Ectodermal cell (in vitro differentiated cells): ENCODE data around the gene APLP1.
"Not testable (repeated sequence)": the region's sequence is repeated elsewhere in the genome, so short reads cannot be mapped to it uniquely, and the experiment has no call there.

Experiments used
- H3K27ac ChIP-seq: 2 replicates; pipeline ENCODE4 v1.7.0; 2013; ENCODE audit warnings: mild to moderate bottlenecking, low read depth, low read length; ENCODE audit not compliant: insufficient read depth, poor library complexity, severe bottlenecking
- H3K27me3 ChIP-seq: 2 replicates; pipeline ENCODE4 v1.7.0; 2013; ENCODE audit warnings: mild to moderate bottlenecking, low read length; ENCODE audit not compliant: insufficient read depth, control insufficient read depth, poor library complexity, severe bottlenecking
- H3K36me3 ChIP-seq: one replicate; pipeline ENCODE4 v1.7.0; 2013; ENCODE audit warnings: low read length; ENCODE audit not compliant: control insufficient read depth, insufficient read depth
- H3K4me1 ChIP-seq: one replicate; pipeline ENCODE4 v1.7.0; 2013; ENCODE audit warnings: low read length; ENCODE audit not compliant: control insufficient read depth, insufficient read depth
- H3K4me3 ChIP-seq: 2 replicates; pipeline ENCODE4 v1.7.0; 2013; ENCODE audit warnings: low read depth, low read length, control low read depth; ENCODE audit not compliant: insufficient read depth
- H3K9me3 ChIP-seq: 2 replicates; pipeline ENCODE4 v1.7.0; 2013; ENCODE audit warnings: mild to moderate bottlenecking, low read length, moderate library complexity; ENCODE audit not compliant: control insufficient read depth
- WGBS, 2 experiments: methylation state at CpG; one replicate each; pipeline ENCODE4 v1.1.7; 2013; ENCODE audit warnings: missing lambda C conversion rate in 2 of 2; 5-methylcytosine and 5-hydroxymethylcytosine counted together

Gene APLP1

DNA sequence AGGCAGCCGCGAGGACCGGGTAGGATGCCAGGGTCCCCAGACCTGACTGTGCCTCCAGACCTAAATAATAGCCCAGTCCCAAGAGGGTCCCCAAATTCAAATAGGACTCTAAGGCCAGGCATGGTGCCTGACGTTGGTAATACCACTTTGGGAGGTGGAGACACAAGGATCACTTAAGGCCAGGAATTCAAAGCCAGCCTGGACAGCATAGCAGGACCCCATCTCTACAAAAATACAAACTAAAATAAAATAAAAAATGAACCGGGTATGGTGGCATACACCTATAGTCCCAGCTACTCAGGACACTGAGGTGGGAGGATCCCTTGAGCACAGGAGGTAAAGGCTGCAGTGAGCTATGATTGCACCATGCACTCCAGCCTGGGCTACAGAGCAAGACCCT lies 5.4 kb upstream of the APLP1 start:
- H3K4me3 ChIP-seq: no peak overlapping the region
- H3K4me1 ChIP-seq: peaks cover 27% of the 10 kb centered on the region
- no peak overlapping the region for H3K27ac ChIP-seq
- H3K27me3 ChIP-seq: peaks cover 45% of the 10 kb centered on the region
- peaks cover 3% of the 10 kb centered on the region for H3K36me3 ChIP-seq
- no peaks in the 10 kb centered on the region for H3K9me3 ChIP-seq
- WGBS, 2 experiments: 90 to 93% methylated on average over 5 of the region's 5 CpGs

GRCh38 chr19:35868823-35869326 lies 501 bp downstream of the APLP1 start:
- peak overlapping the region; percentile 95 for H3K27ac ChIP-seq
- H3K4me3 ChIP-seq: peak overlapping the region; percentile 72
- 1% methylated on average over 15 of the region's 15 CpGs for WGBS, 2 experiments
- H3K4me1 ChIP-seq: peaks cover 16% of the 10 kb centered on the region
- no peaks in the 10 kb centered on the region for H3K9me3 ChIP-seq
- peaks cover 10% of the 10 kb centered on the region for H3K36me3 ChIP-seq
- H3K27me3 ChIP-seq: no peaks in the 10 kb centered on the region

DNA sequence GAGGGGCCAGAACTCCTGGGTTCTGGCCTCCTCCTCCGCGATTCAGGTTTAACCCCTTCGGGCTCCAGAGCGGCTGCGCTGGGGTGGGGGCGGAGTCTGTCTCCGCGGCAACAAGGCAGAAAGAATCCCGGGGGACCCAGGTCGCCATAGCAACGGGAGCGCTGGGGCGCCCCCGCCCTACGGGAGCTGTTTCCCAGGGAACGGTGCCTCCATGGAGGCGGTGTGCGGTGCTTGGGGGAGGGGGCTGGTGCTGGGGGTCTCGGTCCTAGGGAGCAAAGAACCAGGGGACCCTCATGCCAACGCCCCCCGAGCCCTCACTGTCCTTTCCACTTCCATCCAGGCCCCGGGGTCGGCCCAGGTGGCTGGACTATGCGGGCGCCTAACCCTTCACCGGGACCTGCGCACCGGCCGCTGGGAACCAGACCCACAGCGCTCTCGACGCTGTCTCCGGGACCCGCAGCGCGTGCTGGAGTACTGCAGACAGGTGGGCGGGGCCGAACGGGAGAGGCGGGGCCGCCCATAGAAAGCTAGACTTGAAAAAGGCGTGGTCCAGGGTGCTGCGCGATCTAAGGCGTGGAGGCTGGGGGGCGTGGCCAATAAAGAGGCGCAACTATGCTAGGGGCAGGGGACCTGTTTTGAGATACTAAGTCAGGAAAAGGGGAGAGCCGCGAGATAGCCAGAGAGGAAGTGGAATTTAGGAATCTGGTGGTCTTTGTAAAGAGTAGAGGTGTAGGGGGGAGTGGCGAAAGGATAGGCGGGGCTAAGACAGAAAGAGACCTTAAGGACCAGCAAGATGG lies 1.2 kb downstream of the APLP1 start:
- Histone ChIP-seq H3K9me3 (no peaks in the 10 kb centered on the region), H3K4me3 (peak overlapping the region; percentile 72), H3K27me3 (no peaks in the 10 kb centered on the region), H3K4me1 (peaks cover 16% of the 10 kb centered on the region), H3K27ac (peak overlapping the region; percentile 95), H3K36me3 (peaks cover 10% of the 10 kb centered on the region)
- WGBS, 2 experiments: 0 to 1% methylated on average over 51 of the region's 51 CpGs

DNA sequence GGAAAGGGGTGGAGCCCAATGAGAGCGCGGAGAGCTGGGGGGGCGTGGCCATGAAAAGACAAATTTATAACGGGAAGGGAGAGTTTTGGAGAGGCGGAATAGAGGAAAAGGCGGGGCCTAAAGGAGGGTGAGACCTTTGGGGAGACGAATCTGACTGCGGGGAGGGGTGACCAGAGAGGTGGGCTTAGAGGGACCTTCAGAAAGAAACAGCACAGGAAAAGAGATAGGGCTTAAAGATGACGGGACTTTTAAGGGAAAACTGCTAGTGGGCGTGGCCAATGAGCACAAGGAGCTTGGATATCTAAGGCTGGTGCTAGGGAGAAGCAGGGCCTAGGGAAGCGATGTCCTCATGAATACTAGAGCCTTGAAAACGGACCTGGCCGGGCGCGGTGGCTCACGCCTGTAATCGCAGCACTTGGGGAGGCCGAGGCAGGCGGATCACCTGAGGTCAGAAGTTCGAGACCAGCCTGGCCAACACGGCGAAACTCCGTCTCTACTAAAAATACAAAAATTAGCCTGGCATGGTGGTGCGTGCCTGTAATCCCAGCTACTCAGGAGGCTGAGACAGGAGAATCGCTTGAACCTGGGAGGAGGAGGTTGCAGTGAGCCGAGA lies 1.9 kb downstream of the APLP1 start:
- H3K4me3 ChIP-seq: peak overlapping the region; percentile 72
- H3K27ac ChIP-seq: peak overlapping the region; percentile 64
- H3K4me1 ChIP-seq: peaks cover 16% of the 10 kb centered on the region
- H3K27me3 ChIP-seq, H3K9me3 ChIP-seq, H3K36me3 ChIP-seq: not testable (repeated sequence)
- WGBS, 2 experiments: 48 to 49% methylated on average over 26 of the region's 26 CpGs

- 84 to 88% methylated on average over 12 of the region's 12 CpGs for WGBS, 2 experiments
- H3K9me3 ChIP-seq: no peaks in the 10 kb centered on the region
- no peak overlapping the region for H3K4me3 ChIP-seq
- H3K36me3 ChIP-seq: peaks cover 7% of the 10 kb centered on the region
- peak overlapping the region; percentile 26 for H3K27ac ChIP-seq
- no peaks in the 10 kb centered on the region for H3K27me3 ChIP-seq
- peaks cover 16% of the 10 kb centered on the region for H3K4me1 ChIP-seq
Measured at GRCh38 chr19:35870798-35871197, 2.4 kb downstream of the APLP1 start.

DNA sequence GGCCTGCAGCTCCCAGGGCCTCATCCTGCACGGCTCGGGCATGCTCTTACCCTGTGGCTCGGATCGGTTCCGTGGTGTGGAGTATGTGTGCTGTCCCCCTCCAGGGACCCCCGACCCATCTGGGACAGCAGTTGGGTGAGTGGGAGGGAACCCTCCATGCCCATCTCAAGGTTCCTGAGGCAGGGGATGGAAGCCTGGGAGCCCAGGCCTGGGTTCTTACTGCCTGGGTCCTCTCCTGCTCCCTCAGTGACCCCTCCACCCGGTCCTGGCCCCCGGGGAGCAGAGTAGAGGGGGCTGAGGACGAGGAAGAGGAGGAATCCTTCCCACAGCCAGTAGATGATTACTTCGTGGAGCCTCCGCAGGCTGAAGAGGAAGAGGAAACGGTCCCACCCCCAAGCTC lies 3.2 kb downstream of the APLP1 start:
- Histone ChIP-seq H3K9me3 (no peaks in the 10 kb centered on the region), H3K4me1 (peaks cover 16% of the 10 kb centered on the region), H3K4me3 (no peak overlapping the region), H3K36me3 (peaks cover 13% of the 10 kb centered on the region), H3K27me3 (no peaks in the 10 kb centered on the region), H3K27ac (no peak overlapping the region)
- 96 to 97% methylated on average over 12 of the region's 12 CpGs for WGBS, 2 experiments

DNA sequence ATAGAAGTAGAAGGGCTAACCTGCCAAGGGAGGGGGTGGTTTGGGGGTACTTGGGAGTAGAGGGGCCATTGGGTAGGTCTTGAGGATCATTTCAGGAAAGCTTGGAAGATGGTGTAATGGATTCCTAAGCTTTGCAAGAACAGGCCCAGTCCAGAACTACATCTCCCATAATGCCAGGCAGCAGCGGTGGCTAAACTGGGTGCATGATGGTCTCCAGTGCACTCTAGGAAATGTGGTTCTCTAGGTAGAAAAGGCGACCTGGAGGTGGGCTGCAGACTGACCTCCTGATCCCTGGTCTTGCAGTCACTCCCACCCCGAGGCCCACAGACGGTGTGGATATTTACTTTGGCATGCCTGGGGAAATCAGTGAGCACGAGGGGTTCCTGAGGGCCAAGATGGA lies 3.8 kb downstream of the APLP1 start:
- 89 to 93% methylated on average over 5 of the region's 5 CpGs for WGBS, 2 experiments
- Histone ChIP-seq H3K27me3 (no peaks in the 10 kb centered on the region), H3K4me3 (no peak overlapping the region)

GRCh38 chr19:35874392-35874930 lies 6.1 kb downstream of the APLP1 start:
- 94 to 95% methylated on average over 32 of the region's 32 CpGs for WGBS, 2 experiments
- H3K4me1 ChIP-seq: peaks cover 7% of the 10 kb centered on the region
- H3K36me3 ChIP-seq: peaks cover 16% of the 10 kb centered on the region
- no peak overlapping the region for H3K27ac ChIP-seq
- peaks cover 5% of the 10 kb centered on the region for H3K27me3 ChIP-seq
- no peak overlapping the region for H3K4me3 ChIP-seq
- H3K9me3 ChIP-seq: no peaks in the 10 kb centered on the region

More for the DNA sequence above, 3.8 kb downstream of the APLP1 start:
- Histone ChIP-seq H3K36me3 (peaks cover 14% of the 10 kb centered on the region), H3K9me3 (no peaks in the 10 kb centered on the region), H3K27ac (no peak overlapping the region), H3K4me1 (peaks cover 16% of the 10 kb centered on the region)

DNA sequence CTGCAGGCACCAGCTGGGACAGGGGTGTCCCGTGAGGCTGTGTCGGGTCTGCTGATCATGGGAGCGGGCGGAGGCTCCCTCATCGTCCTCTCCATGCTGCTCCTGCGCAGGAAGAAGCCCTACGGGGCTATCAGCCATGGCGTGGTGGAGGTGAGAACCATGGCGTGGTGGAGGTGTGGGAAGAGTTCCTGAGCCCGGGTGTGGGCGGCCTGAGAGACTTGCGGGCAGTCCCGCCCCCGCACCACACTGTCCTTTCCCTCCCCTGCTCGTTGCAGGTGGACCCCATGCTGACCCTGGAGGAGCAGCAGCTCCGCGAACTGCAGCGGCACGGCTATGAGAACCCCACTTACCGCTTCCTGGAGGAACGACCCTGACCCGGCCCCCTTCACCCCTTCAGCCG lies 10.7 kb downstream of the APLP1 start:
- Histone ChIP-seq H3K27me3 (peaks cover 5% of the 10 kb centered on the region), H3K4me3 (no peak overlapping the region), H3K27ac (no peak overlapping the region), H3K36me3 (peaks cover 9% of the 10 kb centered on the region), H3K9me3 (no peaks in the 10 kb centered on the region), H3K4me1 (no peaks in the 10 kb centered on the region)
- WGBS, 2 experiments: 59% methylated on average over 23 of the region's 23 CpGs

- Histone ChIP-seq H3K9me3 (no peaks in the 10 kb centered on the region), H3K27me3 (peaks cover 5% of the 10 kb centered on the region)
- WGBS, 2 experiments: 3% methylated on average over 28 of the region's 28 CpGs
Measured at GRCh38 chr19:35879770-35880317, 11.5 kb downstream of the APLP1 start.

More at GRCh38 chr19:35879770-35880317, 11.5 kb downstream of the APLP1 start:
- Histone ChIP-seq H3K36me3 (peaks cover 9% of the 10 kb centered on the region), H3K27ac (no peak overlapping the region), H3K4me3 (no peak overlapping the region), H3K4me1 (no peaks in the 10 kb centered on the region)
